IMR-90 (cell line): ENCODE data around the gene CEACAM16. TPM values are rescaled to one million over a fixed set of nuclear protein-coding genes. Genes with fewer than 3 reads are reported as not detected.

Experiments
- ATAC-seq: fragments of 200-7000 bp; cut with Tn5 transposase; 2 replicates; pipeline ENCODE4 v1.9.1; 2020; ENCODE audit warnings: low read depth, mild to moderate bottlenecking, moderate library complexity
- BruUV-seq: library from RNA; stranded (reverse); fragments of 400-500 nt; replicated peaks from 2 replicates; lab custom pipeline; 2021; lab: Mats Ljungman, UMichigan
- CTCF ChIA-PET: fragments of 300-600 bp; formaldehyde crosslinking; extraction: SDS; loops from one replicate; lab custom pipeline; 2021; ENCODE audit warnings: antibody characterized with exemption; lab: Yijun Ruan, JAX
- POLR2A ChIA-PET: fragments of 300-600 bp; sonication (Branson Sonifier 250); formaldehyde crosslinking; loops from one replicate; lab custom pipeline; 2022; ENCODE audit warnings: antibody characterized with exemption; ENCODE audit not compliant: unreplicated experiment; lab: Charles Lee
- DNase-seq: peaks from one replicate; pipeline ENCODE4 v3.0.0; 2013
- H2AFZ ChIP-seq: replicated peaks from 2 replicates; pipeline ENCODE3; 2013; ENCODE audit warnings: low read length, mild to moderate bottlenecking; ENCODE audit not compliant: poor library complexity
- H2AK5ac ChIP-seq: 2 replicates; pipeline ENCODE4 v1.6.1; 2013; ENCODE audit warnings: low read depth, low read length, inconsistent platforms
- H2AK9ac ChIP-seq: replicated peaks from 2 replicates; pipeline ENCODE3; 2013; ENCODE audit warnings: mild to moderate bottlenecking, low read depth, low read length, moderate library complexity; ENCODE audit not compliant: poor library complexity
- H2BK120ac ChIP-seq: 2 replicates; pipeline ENCODE4 v1.6.1; 2013; ENCODE audit warnings: low read depth, low read length, inconsistent platforms
- H2BK15ac ChIP-seq: 3 replicates; pipeline ENCODE4 v1.6.1; 2013; ENCODE audit warnings: low read depth, low read length, inconsistent platforms
- H2BK20ac ChIP-seq: 2 replicates; pipeline ENCODE4 v1.6.1; 2013; ENCODE audit warnings: low read depth, mild to moderate bottlenecking, inconsistent platforms, low read length, moderate library complexity
- H2BK5ac ChIP-seq: 2 replicates; pipeline ENCODE4 v1.6.1; 2013; ENCODE audit warnings: mild to moderate bottlenecking, low read depth, low read length, inconsistent platforms; ENCODE audit not compliant: poor library complexity, severe bottlenecking
- H3K14ac ChIP-seq: replicated peaks from 2 replicates; pipeline ENCODE4 v1.6.1; 2013; ENCODE audit warnings: low read depth, low read length, inconsistent platforms
- H3K18ac ChIP-seq: 2 replicates; pipeline ENCODE4 v1.6.1; 2013; ENCODE audit warnings: low read depth, low read length, control low read depth
- H3K23ac ChIP-seq: 2 replicates; pipeline ENCODE4 v1.6.1; 2013; ENCODE audit warnings: low read depth, low read length, inconsistent platforms
- H3K27ac ChIP-seq: 2 replicates; pipeline ENCODE4 v1.5.1; 2013; ENCODE audit warnings: mild to moderate bottlenecking, control low read depth, low read length; ENCODE audit not compliant: insufficient read depth
- H3K27me3 ChIP-seq: 2 replicates; pipeline ENCODE4 v1.6.1; 2013; ENCODE audit warnings: low read length; ENCODE audit not compliant: control insufficient read depth, insufficient read depth
- H3K36me3 ChIP-seq: 2 replicates; pipeline ENCODE4 v1.6.1; 2013; ENCODE audit warnings: low read length, mixed read lengths; ENCODE audit not compliant: control insufficient read depth, insufficient read depth
- H3K4ac ChIP-seq: 2 replicates; pipeline ENCODE4 v1.6.1; 2013; ENCODE audit warnings: low read depth, low read length, inconsistent platforms
- H3K4me1 ChIP-seq: 2 replicates; pipeline ENCODE4 v1.6.1; 2013; ENCODE audit warnings: low read length, mixed read lengths; ENCODE audit not compliant: control insufficient read depth, insufficient read depth
- H3K4me2 ChIP-seq: 2 replicates; pipeline ENCODE4 v1.6.1; 2013; ENCODE audit warnings: low read depth, mild to moderate bottlenecking, control low read depth, low read length, moderate library complexity
- H3K4me3 ChIP-seq: 2 replicates; pipeline ENCODE4 v1.5.1; 2013; ENCODE audit warnings: low read depth, mild to moderate bottlenecking, control low read depth, low read length, moderate library complexity; ENCODE audit not compliant: insufficient read depth
- H3K56ac ChIP-seq: 2 replicates; pipeline ENCODE4 v1.6.1; 2013; ENCODE audit warnings: low read length, inconsistent platforms; ENCODE audit not compliant: insufficient read depth; ENCODE audit errors: extremely low read depth
- H3K79me1 ChIP-seq, 2 experiments: 2 replicates each; pipeline ENCODE4 v1.6.1; 2013; ENCODE audit warnings: low read length in 2 of 2, inconsistent platforms in 1 of 2, low read depth in 1 of 2
- H3K9ac ChIP-seq: 2 replicates; pipeline ENCODE4 v1.6.1; 2013; ENCODE audit warnings: low read depth, low read length, control low read depth
- H3K9me1 ChIP-seq: 2 replicates; pipeline ENCODE4 v1.6.1; 2013; ENCODE audit warnings: low read length, inconsistent platforms; ENCODE audit not compliant: insufficient read depth
- H3K9me3 ChIP-seq: 2 replicates; pipeline ENCODE4 v1.6.1; 2013; ENCODE audit warnings: low read length; ENCODE audit not compliant: control insufficient read depth, insufficient read depth
- H4K20me1 ChIP-seq: 2 replicates; pipeline ENCODE4 v1.6.1; 2013; ENCODE audit warnings: low read length, inconsistent platforms; ENCODE audit not compliant: insufficient read depth
- H4K5ac ChIP-seq: 2 replicates; pipeline ENCODE4 v1.6.1; 2013; ENCODE audit warnings: mild to moderate bottlenecking, low read depth, low read length, control low read depth
- H4K8ac ChIP-seq, 2 experiments: 2 replicates each; pipeline ENCODE4 v1.6.1; 2013; ENCODE audit warnings: low read depth in 2 of 2, low read length in 2 of 2, control low read depth in 1 of 2, inconsistent platforms in 1 of 2
- H4K91ac ChIP-seq: 2 replicates; pipeline ENCODE4 v1.6.1; 2013; ENCODE audit warnings: low read depth, low read length, inconsistent platforms; ENCODE audit not compliant: insufficient read depth
- CEBPB ChIP-seq: IDR thresholded peaks from 2 replicates; pipeline ENCODE4 v1.6.1; 2012; ENCODE audit warnings: low read depth, low read length, improper control_type of control experiment
- CTCF ChIP-seq: conservative IDR thresholded peaks from 2 replicates; pipeline ENCODE4 v1.5.1; 2012; ENCODE audit warnings: mild to moderate bottlenecking, low read depth, low read length, improper control_type of control experiment
- ELK1 ChIP-seq: fragments of 150-350 bp; IDR thresholded peaks from 2 replicates; pipeline ENCODE4 v1.6.1; 2016; ENCODE audit warnings: low read depth, mild to moderate bottlenecking, low read length, moderate library complexity, borderline replicate concordance
- FOS ChIP-seq: fragments of 150-350 bp; IDR thresholded peaks from 2 replicates; pipeline ENCODE4 v1.6.1; 2016; ENCODE audit warnings: low read depth, low read length
- MAFK ChIP-seq: IDR thresholded peaks from 2 replicates; pipeline ENCODE4 v1.6.1; 2012; ENCODE audit warnings: low read depth, low read length, improper control_type of control experiment
- RAD21 ChIP-seq: IDR thresholded peaks from 2 replicates; pipeline ENCODE4 v1.6.1; 2012; ENCODE audit warnings: low read length, improper control_type of control experiment
- WGBS, 2 experiments: methylation state at CpG; one replicate each; pipeline versions ENCODE4 v1.1.5 to v1.1.7; 2013; ENCODE audit warnings: missing lambda C conversion rate in 2 of 2; ENCODE audit not compliant: insufficient read length in 1 of 2; ENCODE audit errors: extremely low coverage in 2 of 2; 5-methylcytosine and 5-hydroxymethylcytosine counted together
- dilution Hi-C: fragments of 300-500 bp; cut with HindIII; formaldehyde crosslinking; loops from one replicate; pipeline ENCODE4 v1.14.3; 2018; ENCODE audit warnings: low sequenced_read_pairs; ENCODE audit not compliant: unreplicated experiment
- in situ Hi-C: fragments of 300-500 bp; cut with MboI; formaldehyde crosslinking; loops from 3 replicates; pipeline ENCODE4 v1.14.3; 2019; ENCODE audit warnings: low sequenced_read_pairs, inconsistent platforms, mixed read lengths
- intact Hi-C: fragments of 100-400 bp; cut with micrococcal nuclease; formaldehyde crosslinking; loops from 2 replicates; pipeline ENCODE4 v1.10.0; 2022
- polyA plus RNA-seq, 3 experiments: library from polyadenylated mRNA; depleted of rRNA; stranded (reverse); fragments of >200 nt; gene quantifications; 2 replicates each; pipeline ENCODE4 v1.2.3, GENCODE V29; 2012; ENCODE audit warnings: low replicate concordance in 1 of 3
- total RNA-seq: library from RNA; depleted of rRNA; stranded (reverse); fragments of >200 nt; gene quantifications from 2 replicates; pipeline ENCODE4 v1.2.3, GENCODE V29; 2012

The CEACAM16 gene
- total and polyA plus RNA-seq, 2 of the 4 experiments (the other 2 are of a cell fraction), result not detected

- BruUV-seq, result no TSS peak
- Histone ChIP-seq H2BK5ac (no peak overlapping the region), H3K36me3 (peaks cover 16% of the 10 kb centered on the region; the same call in 1 of the 2 replicates), H2AFZ (no peak overlapping the region), H2BK120ac (no peak overlapping the region), H3K27me3 (no peaks in the 10 kb centered on the region), H4K5ac (no peak overlapping the region), H3K23ac (no peak overlapping the region), H3K79me1 (0 out of 4 replicates have a peak, but pooled peaks cover 0 to 3% of the 10 kb centered on the region in 2 experiments), H3K27ac (no peak overlapping the region), H2BK20ac (no peak overlapping the region), H3K4ac (no peak overlapping the region), H3K4me2 (no peak overlapping the region), H2AK9ac (no peak overlapping the region), H3K4me3 (no peak overlapping the region), H3K9ac (no peak overlapping the region), H4K20me1 (no peaks in the 10 kb centered on the region), H4K91ac (no peak overlapping the region), H3K56ac (no peak overlapping the region), H3K14ac (no peak overlapping the region), H2BK15ac (no peak overlapping the region), H3K18ac (no peak overlapping the region), H2AK5ac (0 out of 2 replicates have a peak overlapping the region, but pooled peaks have one; percentile 40), H4K8ac (no peak overlapping the region), H3K9me3 (no peaks in the 10 kb centered on the region), H3K4me1 (peaks cover 3% of the 10 kb centered on the region), H3K9me1 (peaks cover under 1% of the 10 kb centered on the region; the same call in 1 of the 2 replicates)
- intact Hi-C loops (no loop called here), in situ Hi-C loops (loop anchor here (10.0 kb wide), 1 partner anchor 273 kb away; the partner anchor contains the start of gene CLPTM1), dilution Hi-C loops (no loop called here)
- TF ChIP-seq MAFK, result no peak
- peak; percentile 53; the same call in 1 of the 2 replicates for TF ChIP-seq CEBPB
- TF ChIP-seq CTCF, result no peak
- TF ChIP-seq FOS, result no peak
- no peak for TF ChIP-seq ELK1
- no peak for TF ChIP-seq RAD21
- no CpG with 5 or more reads among the region's 15 CpGs for WGBS, 2 experiments
- ATAC-seq, result no peak
- DNase-seq, result no peak
- CTCF ChIA-PET, result no interaction called here
- POLR2A ChIA-PET, result no interaction called here
Observed at GRCh38 chr19:44681992-44682790, 16.8 kb upstream of the CEACAM16 start.
